HG02970 (cell line): ENCODE measurements around the gene NOC4L.
"Not testable (repeated sequence)": the region's sequence is repeated elsewhere in the genome, so short reads cannot be mapped to it uniquely, and the experiment has no call there.

Experiments used
- ATAC-seq: cut with Tn5 transposase; IDR thresholded peaks from one replicate; pipeline ENCODE4 v1.9.1; 2021; ENCODE audit warnings: mild to moderate bottlenecking, moderate library complexity, moderate number of reproducible peaks; ENCODE audit not compliant: unreplicated experiment, low FRiP score

NOC4L gene

DNA sequence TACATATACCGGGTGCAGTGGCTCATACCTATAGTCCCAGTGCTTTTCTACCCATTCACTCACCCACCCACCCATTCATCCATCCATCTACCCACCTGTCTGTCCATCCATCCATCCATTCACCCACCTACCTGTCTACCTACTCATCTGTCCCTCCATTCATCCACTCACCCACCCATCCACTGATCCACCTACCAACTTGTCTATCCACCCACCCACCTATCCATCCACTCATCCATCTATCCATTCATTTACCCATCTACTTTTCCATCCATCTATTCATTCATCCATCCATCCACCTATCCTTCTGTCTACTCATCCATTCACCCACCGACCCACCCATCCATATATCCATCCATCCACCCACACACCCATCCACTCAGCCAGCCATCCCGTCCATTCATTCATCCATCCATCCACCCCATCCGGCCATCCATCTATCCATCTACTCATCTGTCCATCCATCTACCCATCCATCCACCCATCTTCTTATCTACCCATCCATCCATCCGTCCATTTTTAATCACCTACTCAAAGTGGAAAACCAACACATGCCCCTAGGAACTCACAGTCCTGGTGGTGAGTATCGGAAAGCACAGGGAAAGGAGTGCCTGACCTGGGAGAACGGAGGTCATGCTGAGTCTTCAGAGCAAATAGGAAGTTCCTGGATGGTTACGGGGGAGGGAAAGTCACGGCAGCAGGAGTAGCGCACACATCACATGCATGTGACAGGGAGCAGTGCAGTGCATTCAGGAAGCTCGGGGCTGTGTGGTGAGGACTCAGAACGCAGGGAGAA, 20.1 kb upstream of the NOC4L start:
- ATAC-seq = no peak

DNA sequence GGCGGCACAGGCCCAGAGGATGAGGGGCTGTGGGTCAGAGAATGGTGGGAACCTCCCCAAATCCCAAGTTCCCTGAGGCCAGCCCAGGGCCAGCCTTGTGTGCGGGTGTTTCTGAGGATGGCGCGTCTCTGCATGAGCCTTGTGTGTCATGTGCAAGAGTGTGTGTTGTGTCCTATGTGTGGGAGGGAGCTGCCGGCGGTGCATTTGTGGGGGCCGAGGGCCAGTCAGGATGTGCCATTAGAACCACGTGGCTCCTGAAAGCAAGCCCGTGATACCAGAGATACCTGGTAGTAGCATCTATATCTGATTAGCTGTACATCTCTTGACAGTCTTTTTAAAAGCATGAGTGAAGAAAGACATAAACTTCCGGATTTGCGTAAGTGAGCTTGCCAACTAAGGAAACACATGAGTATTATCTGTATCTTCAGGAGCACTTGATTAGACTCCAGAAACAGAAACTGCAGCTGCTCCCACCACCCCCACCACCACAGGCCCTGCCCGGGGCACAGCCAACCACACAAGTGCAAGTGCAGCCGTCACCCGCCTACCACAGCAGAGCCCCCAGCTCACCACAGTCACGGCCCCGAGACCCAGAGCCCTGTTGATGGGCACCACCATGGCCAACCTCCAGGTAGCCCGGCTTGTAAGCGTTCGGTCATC, 19.4 kb upstream of the NOC4L start:
- no peak for ATAC-seq

DNA sequence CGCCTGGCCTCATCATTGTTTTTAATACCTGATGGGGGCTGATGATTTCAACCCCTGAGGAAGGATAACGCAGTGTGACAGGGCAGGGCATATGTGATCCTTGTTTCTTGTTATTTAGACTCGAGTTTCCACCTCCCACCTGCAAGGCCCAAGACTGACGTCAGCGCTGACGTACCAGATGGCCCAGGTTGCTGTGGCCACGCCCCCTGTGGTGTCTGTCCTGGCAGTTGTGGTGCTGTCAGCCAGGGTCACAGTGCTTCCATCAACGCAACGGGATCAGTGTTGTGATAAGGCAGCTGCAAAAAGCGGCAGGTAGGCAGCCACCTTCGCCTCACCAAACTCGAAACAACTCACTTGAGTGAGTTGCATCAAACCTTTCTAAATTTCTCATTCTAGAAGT, 18.5 kb upstream of the NOC4L start:
- no peak for ATAC-seq

- ATAC-seq = no peak
These were observed 17.2 kb upstream of the NOC4L start for GRCh38 chr12:132127041-132127440.

DNA sequence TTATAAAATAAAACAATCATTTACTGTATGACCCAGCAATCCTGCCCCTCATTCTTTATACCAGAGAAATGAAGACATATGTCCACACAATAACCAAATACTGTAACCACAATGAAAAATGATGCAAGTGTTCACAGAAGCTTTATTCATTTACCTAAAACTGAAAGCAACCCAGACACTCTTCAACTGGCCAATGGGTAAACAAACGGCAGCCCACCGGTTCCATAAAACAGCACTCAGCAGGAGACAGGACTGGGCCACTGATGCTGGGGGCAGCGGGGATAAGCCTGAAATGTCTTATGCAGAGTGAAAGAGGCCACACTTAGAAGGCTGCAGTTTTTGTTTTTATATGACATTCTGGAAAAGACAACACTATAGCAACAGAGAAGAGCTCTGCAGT, 15.2 kb upstream of the NOC4L start:
- no peak for ATAC-seq

DNA sequence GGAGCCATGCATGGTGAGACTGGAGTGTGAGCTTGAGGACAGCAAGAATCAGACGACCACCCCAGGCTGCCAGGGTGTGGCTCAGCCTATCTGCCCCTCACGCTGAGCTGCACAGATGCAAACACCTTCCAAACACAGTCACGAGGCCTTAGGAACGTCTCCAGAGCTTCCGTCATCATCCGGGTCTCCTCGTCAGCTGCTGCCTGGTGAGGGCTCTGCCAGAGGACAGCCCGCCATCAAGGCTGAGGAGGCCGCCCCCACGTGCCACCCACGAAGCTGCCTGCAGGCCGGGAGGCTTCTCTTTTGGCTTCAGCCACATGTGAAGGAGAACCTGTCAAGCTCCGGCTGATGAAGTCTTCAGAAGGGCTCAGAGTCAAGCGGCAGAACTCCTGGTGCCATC, 13.6 kb upstream of the NOC4L start:
- no peak for ATAC-seq

DNA sequence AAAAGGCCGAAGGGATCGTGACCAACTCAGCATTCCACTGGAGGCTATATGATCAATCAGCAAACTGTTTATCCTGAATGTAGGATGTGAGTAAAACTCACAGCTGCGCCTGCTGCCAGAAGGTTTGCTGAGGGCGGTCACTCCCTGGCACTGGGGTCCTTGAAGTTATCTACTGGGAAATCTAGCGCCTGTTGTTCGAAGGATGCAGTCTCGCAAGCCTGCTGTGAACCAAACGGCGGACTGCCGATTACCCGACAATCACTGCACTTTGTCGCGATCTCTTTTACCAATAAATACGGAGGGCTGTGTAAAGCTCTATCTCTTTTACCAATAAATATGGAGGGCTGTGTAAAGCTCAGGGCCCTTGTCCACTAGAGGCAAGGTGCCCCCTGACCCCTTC, 13.0 kb upstream of the NOC4L start:
- no peak for ATAC-seq

GRCh38 chr12:132131952-132132351, 12.3 kb upstream of the NOC4L start:
- no peak for ATAC-seq

DNA sequence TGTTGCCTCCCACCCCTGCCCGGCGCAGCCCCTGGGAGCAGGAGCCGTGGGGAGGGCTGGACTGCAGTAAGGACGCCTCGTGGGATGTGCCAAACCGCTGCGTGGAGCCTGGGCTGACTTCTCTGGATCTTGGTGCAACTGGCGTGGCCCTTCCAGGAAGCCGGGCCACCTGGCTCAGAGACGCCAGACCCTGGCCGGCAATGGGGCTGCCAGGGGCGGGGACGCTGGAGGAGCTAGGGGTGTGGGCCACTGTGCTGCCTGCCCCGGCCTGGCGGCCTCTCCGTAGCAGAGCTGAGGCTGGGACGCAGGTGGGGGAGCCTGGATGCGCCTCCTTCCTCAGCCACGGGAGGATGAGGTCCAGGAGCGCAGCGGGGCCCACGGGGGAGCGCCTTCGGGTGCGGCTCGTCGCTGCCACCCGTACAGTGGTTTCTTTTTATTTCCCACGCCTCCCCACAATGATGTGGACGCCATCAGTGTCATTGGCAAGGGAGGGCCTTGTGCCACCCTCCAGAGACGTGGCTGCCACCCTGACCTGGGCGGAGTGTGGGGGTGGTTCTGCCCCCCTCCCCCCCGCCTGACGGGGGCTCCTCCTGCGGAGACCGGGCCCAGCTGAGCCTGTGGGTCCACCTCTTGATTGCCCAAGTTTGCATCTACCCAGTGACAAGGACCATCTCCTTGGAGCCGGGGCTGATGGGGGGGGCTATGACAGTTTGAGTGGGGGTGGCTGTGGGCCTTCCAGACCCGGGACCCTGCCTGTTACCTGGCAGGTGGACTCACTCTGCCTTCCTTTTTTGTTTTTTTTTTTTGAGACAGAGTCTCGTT, 11.4 kb upstream of the NOC4L start:
- no peak for ATAC-seq

GRCh38 chr12:132133952-132134652, 10.2 kb upstream of the NOC4L start:
- ATAC-seq = no peak

DNA sequence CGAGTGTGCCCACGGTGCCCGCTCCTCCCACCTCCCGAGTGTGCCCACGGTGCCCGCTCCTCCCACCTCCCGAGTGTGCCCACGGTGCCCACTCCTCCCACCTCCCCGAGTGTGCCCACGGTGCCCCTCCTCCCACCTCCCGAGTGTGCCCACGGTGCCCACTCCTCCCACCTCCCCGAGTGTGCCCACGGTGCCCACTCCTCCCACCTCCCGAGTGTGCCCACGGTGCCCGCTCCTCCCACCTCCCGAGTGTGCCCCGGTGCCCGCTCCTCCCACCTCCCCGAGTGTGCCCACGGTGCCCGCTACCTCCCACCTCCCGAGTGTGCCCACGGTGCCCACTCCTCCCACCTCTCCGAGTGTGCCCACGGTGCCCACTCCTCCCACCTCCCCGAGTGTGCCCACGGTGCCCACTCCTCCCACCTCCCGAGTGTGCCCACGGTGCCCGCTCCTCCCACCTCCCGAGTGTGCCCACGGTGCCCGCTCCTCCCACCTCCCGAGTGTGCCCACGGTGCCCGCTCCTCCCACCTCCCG, 9.5 kb upstream of the NOC4L start:
- not testable (repeated sequence) for ATAC-seq

DNA sequence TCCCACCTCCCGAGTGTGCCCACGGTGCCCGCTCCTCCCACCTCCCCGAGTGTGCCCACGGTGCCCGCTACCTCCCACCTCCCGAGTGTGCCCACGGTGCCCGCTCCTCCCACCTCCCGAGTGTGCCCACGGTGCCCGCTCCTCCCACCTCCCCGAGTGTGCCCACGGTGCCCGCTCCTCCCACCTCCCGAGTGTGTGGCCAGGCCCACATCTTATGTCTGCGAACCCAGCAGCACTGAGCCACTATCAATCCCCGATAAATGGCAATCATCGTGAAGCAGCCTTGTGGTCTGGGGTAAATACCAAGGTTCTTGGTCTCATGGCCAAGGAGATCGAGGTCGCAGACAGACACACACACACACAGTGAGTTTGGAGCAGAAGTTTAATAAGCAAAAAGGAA, 8.0 kb upstream of the NOC4L start:
- ATAC-seq = not testable (repeated sequence)

GRCh38 chr12:132137483-132138125, 6.7 kb upstream of the NOC4L start:
- ATAC-seq = no peak

GRCh38 chr12:132138941-132139871, 5.1 kb upstream of the NOC4L start:
- ATAC-seq = no peak

DNA sequence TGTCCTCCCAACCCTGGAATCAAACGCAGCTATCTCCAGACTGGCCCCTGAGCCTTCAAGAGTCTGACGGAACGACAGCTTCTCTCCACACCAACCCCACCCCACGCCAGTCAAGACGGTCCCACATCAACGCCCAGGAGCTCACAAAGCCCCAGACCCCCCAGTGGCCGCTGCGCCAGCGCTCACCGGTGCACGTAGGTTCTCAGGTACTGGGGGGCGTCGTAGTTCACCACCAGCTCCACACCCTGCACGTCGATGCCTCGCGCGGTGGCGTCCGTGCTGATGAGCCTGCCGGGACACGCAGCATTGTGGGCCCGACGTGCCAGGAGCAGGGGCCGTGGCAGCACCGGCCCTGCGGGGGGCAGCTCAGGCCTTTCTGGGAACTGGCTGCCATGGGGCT, 4.3 kb upstream of the NOC4L start:
- ATAC-seq = no peak

DNA sequence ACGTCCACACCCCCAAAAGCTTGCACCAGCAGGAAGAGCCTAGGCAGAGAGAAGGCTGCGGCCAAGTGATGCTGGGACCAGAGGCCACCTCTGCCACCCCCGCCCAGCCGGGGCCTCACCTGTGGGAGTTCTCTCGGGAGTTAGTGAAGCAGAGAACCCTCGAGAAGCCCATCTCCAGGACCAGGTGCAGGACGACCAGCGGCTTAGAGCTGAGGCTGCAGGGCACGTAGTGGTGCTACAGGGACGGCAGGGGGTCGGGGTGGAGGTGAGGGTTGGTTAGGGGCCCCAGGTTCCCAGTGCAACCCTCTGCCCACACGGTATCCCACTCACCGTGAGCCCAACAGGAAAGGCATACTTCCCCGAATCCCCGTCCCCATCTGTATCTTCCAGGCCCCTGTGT, 3.8 kb upstream of the NOC4L start:
- ATAC-seq = no peak

DNA sequence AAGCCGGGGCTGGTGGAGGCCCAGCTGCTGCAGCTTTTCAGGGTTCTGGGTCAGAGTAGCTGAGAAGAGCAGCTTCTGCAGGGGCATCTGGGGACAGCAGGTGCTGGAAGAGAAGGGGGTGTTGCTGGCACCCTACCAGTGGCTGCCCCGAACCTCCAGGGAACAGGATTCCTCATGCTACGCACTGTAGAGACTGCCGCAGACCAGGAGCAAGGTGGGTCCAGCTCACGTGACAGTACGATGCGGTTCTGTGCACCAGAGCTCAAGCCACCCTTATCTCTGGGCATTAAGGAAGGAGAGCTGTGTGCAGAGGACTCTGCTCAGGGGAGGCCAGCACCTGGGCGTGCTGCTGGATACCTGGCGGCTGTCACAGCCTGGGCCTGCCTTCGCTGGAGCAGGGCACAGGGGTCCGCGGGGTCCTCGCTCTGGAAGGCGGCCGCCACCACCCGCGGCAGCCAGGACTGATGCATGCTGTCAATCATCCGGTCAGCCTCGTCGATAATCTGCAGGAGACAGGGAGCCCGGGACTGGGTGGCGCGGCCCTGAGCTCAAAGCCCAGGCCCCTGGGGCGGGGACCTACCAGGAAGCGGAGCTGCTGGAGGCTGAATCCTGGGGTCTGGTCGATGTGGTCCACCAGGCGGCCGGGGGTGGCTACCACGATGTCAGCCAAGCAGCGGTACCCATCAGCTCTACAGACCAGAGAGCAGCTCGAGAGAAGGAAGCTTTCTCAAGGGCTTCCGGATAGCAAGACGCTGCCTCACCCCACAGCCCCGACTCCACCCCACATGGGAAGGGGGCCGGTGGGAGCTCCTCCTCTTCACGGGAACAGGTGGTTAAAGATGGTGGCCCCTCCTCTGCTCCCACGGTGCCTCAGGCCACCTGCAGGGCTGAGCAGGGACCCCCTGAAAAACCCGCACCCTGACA, 3.1 kb upstream of the NOC4L start:
- no peak for ATAC-seq
